ENCODE measurements around the gene SOX14.

DNA sequence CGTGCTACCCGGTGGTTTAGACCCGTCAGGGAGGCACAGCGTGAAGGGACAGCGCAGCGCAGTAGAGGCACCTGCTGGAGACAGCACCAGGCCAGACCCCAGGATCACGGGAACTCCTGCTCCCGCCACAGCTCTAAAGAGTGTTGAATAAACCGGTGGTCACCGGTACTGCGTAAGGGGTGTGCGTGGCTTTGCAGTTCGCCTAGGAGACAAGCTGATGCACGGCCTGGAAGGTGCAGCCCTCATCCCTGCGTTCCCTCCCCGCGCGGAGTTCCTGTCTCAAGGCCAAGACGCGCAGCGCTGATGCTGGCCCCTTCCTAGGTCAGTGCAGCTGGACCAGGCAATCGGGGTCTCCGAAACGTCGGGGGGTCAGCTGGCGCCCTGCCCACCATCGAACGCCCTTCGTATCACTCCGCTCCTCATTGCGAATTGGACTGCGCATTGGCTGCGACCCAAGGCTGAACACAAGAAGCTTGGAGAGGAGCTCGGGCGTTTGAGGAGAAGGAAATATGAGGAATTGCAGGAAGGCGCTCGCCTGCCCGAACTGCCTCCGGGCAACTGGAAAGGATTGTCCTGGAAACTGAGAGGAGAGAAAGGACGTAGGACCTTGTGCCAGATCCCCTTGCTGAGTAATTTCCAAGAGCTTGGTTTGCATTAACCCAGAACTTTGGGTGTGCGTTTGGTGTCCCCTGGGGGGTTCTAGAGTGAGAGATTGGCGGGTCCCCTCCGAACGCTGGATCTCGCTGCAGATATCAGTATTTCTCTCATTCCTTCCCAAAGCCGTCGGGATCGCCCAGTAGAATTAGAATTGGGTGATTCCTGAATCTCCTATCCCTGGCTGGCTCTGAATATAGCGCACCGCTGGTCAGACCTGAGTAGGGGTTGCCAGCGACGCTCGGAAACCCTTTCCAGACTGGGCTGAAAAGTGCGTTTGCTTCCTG is 2.3 kb upstream of the SOX14 start:
- TF ChIP-seq, protein P1, sequence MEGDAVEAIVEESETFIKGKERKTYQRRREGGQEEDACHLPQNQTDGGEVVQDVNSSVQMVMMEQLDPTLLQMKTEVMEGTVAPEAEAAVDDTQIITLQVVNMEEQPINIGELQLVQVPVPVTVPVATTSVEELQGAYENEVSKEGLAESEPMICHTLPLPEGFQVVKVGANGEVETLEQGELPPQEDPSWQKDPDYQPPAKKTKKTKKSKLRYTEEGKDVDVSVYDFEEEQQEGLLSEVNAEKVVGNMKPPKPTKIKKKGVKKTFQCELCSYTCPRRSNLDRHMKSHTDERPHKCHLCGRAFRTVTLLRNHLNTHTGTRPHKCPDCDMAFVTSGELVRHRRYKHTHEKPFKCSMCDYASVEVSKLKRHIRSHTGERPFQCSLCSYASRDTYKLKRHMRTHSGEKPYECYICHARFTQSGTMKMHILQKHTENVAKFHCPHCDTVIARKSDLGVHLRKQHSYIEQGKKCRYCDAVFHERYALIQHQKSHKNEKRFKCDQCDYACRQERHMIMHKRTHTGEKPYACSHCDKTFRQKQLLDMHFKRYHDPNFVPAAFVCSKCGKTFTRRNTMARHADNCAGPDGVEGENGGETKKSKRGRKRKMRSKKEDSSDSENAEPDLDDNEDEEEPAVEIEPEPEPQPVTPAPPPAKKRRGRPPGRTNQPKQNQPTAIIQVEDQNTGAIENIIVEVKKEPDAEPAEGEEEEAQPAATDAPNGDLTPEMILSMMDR (conservative IDR thresholded peaks at IDR 0.05 in 1 of 2, IDR thresholded peaks at IDR 0.05 in 1 of 2; ENCODE audit: low read depth in 1 of 2, low read length in 2 of 2): no peak
- TF ChIP-seq EZH2 (IDR thresholded peaks at IDR 0.05; ENCODE audit: low read length, missing control alignments): peak; percentile 49
